Fibroblast of lung (primary cell): ENCODE measurements around the gene KNDC1. TPM values are rescaled to one million over a fixed set of nuclear protein-coding genes. Genes with fewer than 3 reads are reported as not detected.

Experiments used
- DNase-seq, 2 donors: peaks; one replicate each; pipeline versions ENCODE4 v3.0.0 to v3.0.0-alpha.2; 2010; ENCODE audit warnings: low read depth in 2 of 2
- H2AFZ ChIP-seq: 2 replicates; pipeline ENCODE4 v1.5.1; 2012; ENCODE audit warnings: low read length, control low read depth, inconsistent platforms
- H3K27ac ChIP-seq: 2 replicates; pipeline ENCODE4 v1.5.1; 2011; ENCODE audit warnings: low read length, control low read depth; ENCODE audit not compliant: insufficient read depth
- H3K27me3 ChIP-seq: 2 replicates; pipeline ENCODE4 v1.5.1; 2011; ENCODE audit warnings: mild to moderate bottlenecking, low read length; ENCODE audit not compliant: control insufficient read depth, insufficient read depth
- H3K36me3 ChIP-seq: 2 replicates; pipeline ENCODE4 v1.5.1; 2011; ENCODE audit warnings: low read length; ENCODE audit not compliant: control insufficient read depth, insufficient read depth
- H3K4me1 ChIP-seq: 2 replicates; pipeline ENCODE4 v1.5.1; 2011; ENCODE audit warnings: low read length; ENCODE audit not compliant: control insufficient read depth, insufficient read depth; ENCODE audit errors: extremely low read depth
- H3K4me2 ChIP-seq: 2 replicates; pipeline ENCODE4 v1.5.1; 2011; ENCODE audit warnings: low read length, control low read depth; ENCODE audit not compliant: insufficient read depth; ENCODE audit errors: extremely low read depth
- H3K4me3 ChIP-seq, 4 experiments: fragments of 200-600 bp in 1 of 4; sonication (generic) in 1 of 4; replicated peaks in 1 of 4; 2 replicates each; pipeline ENCODE4 v1.5.1; 2011 to 2016; ENCODE audit warnings: low read length in 4 of 4, low read depth in 3 of 4, mild to moderate bottlenecking in 3 of 4, control low read depth in 2 of 4, inconsistent platforms in 1 of 4, mixed read lengths in 1 of 4; ENCODE audit not compliant: insufficient read depth in 1 of 4; ENCODE audit errors: control extremely low read depth in 1 of 4
- H3K79me2 ChIP-seq: 2 replicates; pipeline ENCODE4 v1.5.1; 2012; ENCODE audit warnings: mild to moderate bottlenecking, low read length, inconsistent platforms; ENCODE audit not compliant: control insufficient read depth, insufficient read depth
- H3K9ac ChIP-seq: 2 replicates; pipeline ENCODE4 v1.5.1; 2011; ENCODE audit warnings: mild to moderate bottlenecking, low read length, control low read depth; ENCODE audit not compliant: insufficient read depth
- H3K9me3 ChIP-seq: 2 replicates; pipeline ENCODE4 v1.5.1; 2012; ENCODE audit warnings: low read depth, low read length; ENCODE audit not compliant: control insufficient read depth, insufficient read depth
- H4K20me1 ChIP-seq: 2 replicates; pipeline ENCODE4 v1.5.1; 2011; ENCODE audit warnings: low read length; ENCODE audit not compliant: control insufficient read depth, insufficient read depth; ENCODE audit errors: extremely low read depth
- EZH2 ChIP-seq: IDR thresholded peaks from 2 replicates; pipeline ENCODE4 v1.5.1; 2012; ENCODE audit warnings: low read length, control low read depth, mild to moderate bottlenecking; ENCODE audit errors: missing control alignments
- polyA plus RNA-seq, 2 donors: library from polyadenylated mRNA; depleted of rRNA in 1 of 2; stranded (reverse) in 1 of 2; unstranded in 1 of 2; fragments of >200 nt; gene quantifications; 2 replicates each; pipeline ENCODE4 v1.2.1, GENCODE V29; 2011 to 2012; ENCODE audit warnings: missing spikeins in 1 of 2
- total RNA-seq: library from RNA; depleted of rRNA; stranded (reverse); fragments of >200 nt; gene quantifications from 2 replicates; pipeline ENCODE4 v1.2.1, GENCODE V29; 2014
- TF ChIP-seq, protein P1 (sequence below), 2 donors: IDR thresholded peaks in 1 of 2; conservative IDR thresholded peaks in 1 of 2; 1 replicate in 1 of 2; 2 replicates in 1 of 2; pipeline ENCODE4 v1.5.1; 2011 to 2012; ENCODE audit warnings: low read length in 2 of 2, control low read depth in 1 of 2, inconsistent platforms in 1 of 2, low read depth in 1 of 2, mild to moderate bottlenecking in 1 of 2

KNDC1 gene
- total and polyA plus RNA-seq, 2 donors (not counting 1 experiment from before 2014, with no cell fraction given): 0.20 to 0.50 TPM

DNA sequence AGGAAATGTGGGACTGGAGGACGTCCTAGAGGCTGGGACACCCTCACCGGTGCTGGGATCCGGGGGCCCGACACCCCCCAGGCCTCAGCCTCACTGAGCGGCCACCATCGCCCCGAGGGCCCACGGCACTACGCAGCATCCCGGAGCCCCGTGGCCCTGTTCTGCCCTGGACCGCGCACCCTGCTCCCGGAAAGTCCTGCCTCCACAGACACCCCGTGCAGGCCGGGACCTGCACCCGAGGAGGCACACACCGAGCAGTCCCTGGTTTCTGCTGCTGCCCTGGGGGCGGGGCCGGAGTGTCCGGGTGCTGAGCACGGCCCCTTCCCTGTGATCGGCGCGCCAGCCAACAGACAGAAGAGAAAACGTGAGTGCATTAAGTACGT is 18.1 kb upstream of the KNDC1 start:
- DNase-seq: no peak
- H3K9ac ChIP-seq: no peak overlapping the region
- H3K79me2 ChIP-seq: no peaks in the 10 kb centered on the region
- H3K4me2 ChIP-seq: no peak overlapping the region
- TF ChIP-seq, protein P1, sequence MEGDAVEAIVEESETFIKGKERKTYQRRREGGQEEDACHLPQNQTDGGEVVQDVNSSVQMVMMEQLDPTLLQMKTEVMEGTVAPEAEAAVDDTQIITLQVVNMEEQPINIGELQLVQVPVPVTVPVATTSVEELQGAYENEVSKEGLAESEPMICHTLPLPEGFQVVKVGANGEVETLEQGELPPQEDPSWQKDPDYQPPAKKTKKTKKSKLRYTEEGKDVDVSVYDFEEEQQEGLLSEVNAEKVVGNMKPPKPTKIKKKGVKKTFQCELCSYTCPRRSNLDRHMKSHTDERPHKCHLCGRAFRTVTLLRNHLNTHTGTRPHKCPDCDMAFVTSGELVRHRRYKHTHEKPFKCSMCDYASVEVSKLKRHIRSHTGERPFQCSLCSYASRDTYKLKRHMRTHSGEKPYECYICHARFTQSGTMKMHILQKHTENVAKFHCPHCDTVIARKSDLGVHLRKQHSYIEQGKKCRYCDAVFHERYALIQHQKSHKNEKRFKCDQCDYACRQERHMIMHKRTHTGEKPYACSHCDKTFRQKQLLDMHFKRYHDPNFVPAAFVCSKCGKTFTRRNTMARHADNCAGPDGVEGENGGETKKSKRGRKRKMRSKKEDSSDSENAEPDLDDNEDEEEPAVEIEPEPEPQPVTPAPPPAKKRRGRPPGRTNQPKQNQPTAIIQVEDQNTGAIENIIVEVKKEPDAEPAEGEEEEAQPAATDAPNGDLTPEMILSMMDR (conservative IDR thresholded peaks at IDR 0.05 in 1 of 2, IDR thresholded peaks at IDR 0.05 in 1 of 2; ENCODE audit: low read depth in 1 of 2, low read length in 2 of 2): no peak
- no peak for TF ChIP-seq EZH2
- no peak overlapping the region for H3K27ac ChIP-seq
- no peaks in the 10 kb centered on the region for H3K9me3 ChIP-seq
- H3K36me3 ChIP-seq: no peaks in the 10 kb centered on the region
- H3K4me3 ChIP-seq: no peak overlapping the region
- no peaks in the 10 kb centered on the region for H4K20me1 ChIP-seq
- H3K4me1 ChIP-seq: no peaks in the 10 kb centered on the region
- H2AFZ ChIP-seq: no peak overlapping the region
- H3K27me3 ChIP-seq: no peaks in the 10 kb centered on the region

DNA sequence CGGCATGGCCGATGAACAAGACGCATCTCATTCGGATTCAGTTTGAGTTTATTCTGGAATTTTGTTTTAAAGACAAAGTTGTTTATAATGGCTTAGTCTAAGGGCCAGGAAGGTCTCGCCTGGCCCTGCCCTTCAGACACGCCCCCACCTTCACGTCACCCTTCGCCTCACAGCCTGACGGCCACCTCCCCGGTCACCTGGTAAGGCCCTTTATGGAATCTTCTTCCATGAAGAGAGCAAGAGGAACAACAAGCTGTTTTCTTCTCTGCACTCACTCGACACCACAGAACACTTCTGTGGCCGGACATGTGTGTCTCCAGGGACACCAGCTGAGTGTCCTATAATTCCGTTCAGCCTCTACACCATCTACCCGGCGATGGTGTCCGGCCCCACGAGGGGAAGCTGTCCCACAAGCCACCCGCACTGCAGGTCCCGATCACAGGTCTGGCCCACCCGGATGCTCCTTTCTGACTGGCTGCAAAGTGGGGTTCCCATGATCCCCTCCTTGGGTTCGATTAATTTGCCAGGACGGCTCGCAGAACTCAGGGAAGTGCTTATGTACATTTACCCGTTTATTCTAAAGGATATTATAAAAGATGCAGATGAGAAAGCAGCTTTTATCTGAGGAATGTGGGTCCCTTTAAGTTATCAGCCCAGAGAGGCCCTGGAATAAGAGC is 17.4 kb upstream of the KNDC1 start:
- H3K9me3 ChIP-seq: no peaks in the 10 kb centered on the region
- H3K36me3 ChIP-seq: no peaks in the 10 kb centered on the region
- no peak for DNase-seq
- H3K9ac ChIP-seq: no peak overlapping the region
- H3K27ac ChIP-seq: no peak overlapping the region
- no peak overlapping the region for H3K4me3 ChIP-seq
- no peak overlapping the region for H2AFZ ChIP-seq
- H3K27me3 ChIP-seq: no peaks in the 10 kb centered on the region
- TF ChIP-seq, protein P1 (conservative IDR thresholded peaks at IDR 0.05 in 1 of 2, IDR thresholded peaks at IDR 0.05 in 1 of 2; ENCODE audit: low read depth in 1 of 2, low read length in 2 of 2): no peak
- no peak for TF ChIP-seq EZH2
- H3K4me2 ChIP-seq: no peak overlapping the region
- no peaks in the 10 kb centered on the region for H3K79me2 ChIP-seq
- H3K4me1 ChIP-seq: no peaks in the 10 kb centered on the region
- no peaks in the 10 kb centered on the region for H4K20me1 ChIP-seq

DNA sequence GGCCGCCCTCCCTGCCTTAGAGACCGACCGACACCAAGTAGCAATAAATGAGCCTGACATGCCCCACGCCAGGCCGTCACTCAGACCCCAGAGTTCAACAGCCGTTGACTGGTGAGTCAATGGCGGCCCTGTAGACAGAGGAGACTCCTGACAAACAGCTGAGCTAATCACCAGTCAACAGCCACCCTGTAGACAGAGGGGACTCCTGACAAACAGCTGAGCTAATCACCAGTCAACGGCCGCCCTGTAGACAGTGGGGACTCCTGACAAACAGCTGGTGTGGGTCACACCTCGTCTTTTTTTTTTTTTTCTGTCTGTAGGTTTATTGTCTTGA is 16.9 kb upstream of the KNDC1 start:
- Histone ChIP-seq H4K20me1 (no peaks in the 10 kb centered on the region), H3K9ac (no peak overlapping the region), H3K27ac (no peak overlapping the region), H3K36me3 (no peaks in the 10 kb centered on the region), H3K79me2 (no peaks in the 10 kb centered on the region), H3K4me3 (no peak overlapping the region), H3K9me3 (no peaks in the 10 kb centered on the region), H2AFZ (no peak overlapping the region), H3K4me1 (no peaks in the 10 kb centered on the region), H3K4me2 (no peak overlapping the region), H3K27me3 (no peaks in the 10 kb centered on the region)
- TF ChIP-seq, protein P1 (conservative IDR thresholded peaks at IDR 0.05 in 1 of 2, IDR thresholded peaks at IDR 0.05 in 1 of 2; ENCODE audit: low read depth in 1 of 2, low read length in 2 of 2): no peak
- no peak for TF ChIP-seq EZH2
- no peak for DNase-seq
